H1 (cell line): ENCODE results near the gene PIF1. TPM values are rescaled to one million over a fixed set of nuclear protein-coding genes. Genes with fewer than 3 reads are reported as not detected.

ENCODE experiments used
- CTCF ChIA-PET: fragments of 300-600 bp; sonication (Branson Sonifier 250); formaldehyde crosslinking; loops from one replicate; lab custom pipeline; 2021; ENCODE audit not compliant: partially characterized antibody; lab: Charles Lee
- POLR2A ChIA-PET: fragments of 300-600 bp; sonication (Branson Sonifier 250); formaldehyde crosslinking; loops from one replicate; lab custom pipeline; 2021; ENCODE audit warnings: inconsistent platforms; ENCODE audit not compliant: partially characterized antibody; lab: Charles Lee
- DNase-seq, 2 experiments: peaks; one replicate each; pipeline versions ENCODE4 v3.0.0 to v3.0.0-alpha.2; 2010 to 2022; ENCODE audit warnings: low spot score in 2 of 2, low read depth in 1 of 2, mixed read lengths in 1 of 2
- FAIRE-seq: peaks from 2 replicates; lab custom pipeline; 2011; peaks lifted over from hg19 to GRCh38; lab: Jason Lieb, UNC
- H2AFZ ChIP-seq: 2 replicates; pipeline ENCODE4 v1.8.1; 2012; ENCODE audit warnings: low read length, inconsistent platforms
- H2AK5ac ChIP-seq: 2 replicates; pipeline ENCODE4 v1.6.1; 2013; ENCODE audit warnings: low read depth, low read length
- H2BK120ac ChIP-seq: replicated peaks from 2 replicates; pipeline ENCODE3; 2013; ENCODE audit warnings: low read depth, low read length, inconsistent platforms
- H2BK12ac ChIP-seq: 2 replicates; pipeline ENCODE4 v1.6.1; 2013; ENCODE audit warnings: low read depth, low read length
- H2BK15ac ChIP-seq: 2 replicates; pipeline ENCODE4 v1.6.1; 2013; ENCODE audit warnings: low read length
- H2BK20ac ChIP-seq: 2 replicates; pipeline ENCODE4 v1.6.1; 2013; ENCODE audit warnings: low read length
- H2BK5ac ChIP-seq: 2 replicates; pipeline ENCODE4 v1.6.1; 2013; ENCODE audit warnings: low read depth, low read length
- H3K14ac ChIP-seq: 2 replicates; pipeline ENCODE4 v1.6.1; 2013; ENCODE audit warnings: inconsistent platforms; ENCODE audit not compliant: insufficient read length
- H3K18ac ChIP-seq: 2 replicates; pipeline ENCODE4 v1.6.1; 2013; ENCODE audit warnings: low read length; ENCODE audit errors: extremely low read depth
- H3K23ac ChIP-seq: 2 replicates; pipeline ENCODE4 v1.6.1; 2013; ENCODE audit warnings: inconsistent platforms; ENCODE audit not compliant: insufficient read length
- H3K23me2 ChIP-seq: 2 replicates; pipeline ENCODE4 v1.6.1; 2013; ENCODE audit warnings: low read depth, low read length
- H3K27ac ChIP-seq: 2 replicates; pipeline ENCODE4 v1.6.1; 2011; ENCODE audit warnings: low read depth, low read length, inconsistent platforms
- H3K27me3 ChIP-seq, 4 experiments: replicated peaks in 1 of 4; 1 replicate in 1 of 4; 2 replicates in 3 of 4; pipeline versions ENCODE4 v1.6.1 to v1.8.1; 2011 to 2013; ENCODE audit warnings: low read length in 3 of 4, mild to moderate bottlenecking in 3 of 4, inconsistent platforms in 2 of 4, mixed read lengths in 2 of 4, moderate library complexity in 1 of 4; ENCODE audit not compliant: control insufficient read depth in 3 of 4, insufficient read depth in 3 of 4; ENCODE audit errors: extremely low read depth in 1 of 4
- H3K36me3 ChIP-seq, 4 experiments: 2 replicates each; pipeline versions ENCODE4 v1.6.1 to v1.8.1; 2011 to 2013; ENCODE audit warnings: mild to moderate bottlenecking in 4 of 4, low read length in 3 of 4, moderate library complexity in 2 of 4, control low read depth in 1 of 4, inconsistent platforms in 1 of 4; ENCODE audit not compliant: insufficient read depth in 4 of 4, control insufficient read depth in 2 of 4
- H3K4ac ChIP-seq: replicated peaks from 2 replicates; pipeline ENCODE3; 2013; ENCODE audit warnings: low read length, low read depth, mixed read lengths, inconsistent platforms; ENCODE audit not compliant: insufficient read length
- H3K4me1 ChIP-seq, 4 experiments: replicated peaks in 1 of 4; 1 replicate in 1 of 4; 2 replicates in 3 of 4; pipeline versions ENCODE4 v1.6.1 to v1.8.1; 2011 to 2013; ENCODE audit warnings: low read length in 3 of 4, inconsistent platforms in 2 of 4, mixed read lengths in 1 of 4; ENCODE audit not compliant: insufficient read depth in 4 of 4, control insufficient read depth in 3 of 4
- H3K4me2 ChIP-seq, 2 experiments: 2 replicates each; pipeline versions ENCODE4 v1.6.1 to v1.8.1; 2011 to 2013; ENCODE audit warnings: low read depth in 2 of 2, low read length in 2 of 2, control low read depth in 1 of 2, inconsistent platforms in 1 of 2, mild to moderate bottlenecking in 1 of 2; ENCODE audit not compliant: insufficient read depth in 1 of 2
- H3K4me3 ChIP-seq, 4 experiments: fragments of 200-600, 300-600 bp in 1 of 4; sonication (generic), shearing (Covaris generic), sonication (Bioruptor Twin) in 1 of 4; 2 replicates each; pipeline versions ENCODE4 v1.5.1 to v1.8.1; 2011 to 2016; ENCODE audit warnings: low read length in 4 of 4, low read depth in 3 of 4, control low read depth in 2 of 4, inconsistent platforms in 2 of 4, mild to moderate bottlenecking in 2 of 4, mixed read lengths in 1 of 4, moderate library complexity in 1 of 4; ENCODE audit not compliant: insufficient read depth in 2 of 4; ENCODE audit errors: extremely low read depth in 1 of 4
- H3K56ac ChIP-seq: replicated peaks from 2 replicates; pipeline ENCODE3; 2013; ENCODE audit warnings: low read depth, mild to moderate bottlenecking, mixed read lengths, low read length, inconsistent platforms; ENCODE audit not compliant: insufficient read length
- H3K79me1 ChIP-seq: 2 replicates; pipeline ENCODE4 v1.6.1; 2013; ENCODE audit warnings: low read depth, low read length, control low read depth
- H3K79me2 ChIP-seq, 2 experiments: 2 replicates each; pipeline versions ENCODE4 v1.6.1 to v1.8.1; 2012 to 2013; ENCODE audit warnings: low read length in 2 of 2, mild to moderate bottlenecking in 2 of 2, inconsistent platforms in 1 of 2; ENCODE audit not compliant: insufficient read depth in 2 of 2, control insufficient read depth in 1 of 2
- H3K9ac ChIP-seq, 4 experiments: replicated peaks in 1 of 4; 1 replicate in 1 of 4; 2 replicates in 3 of 4; pipeline versions ENCODE4 v1.6.1 to v1.8.1; 2011 to 2013; ENCODE audit warnings: low read depth in 3 of 4, low read length in 3 of 4, control low read depth in 2 of 4, mild to moderate bottlenecking in 2 of 4, moderate library complexity in 2 of 4, inconsistent platforms in 1 of 4; ENCODE audit errors: extremely low read depth in 1 of 4
- H3K9me3 ChIP-seq, 2 experiments: 2 replicates each; pipeline versions ENCODE4 v1.6.1 to v1.8.1; 2012 to 2013; ENCODE audit warnings: mild to moderate bottlenecking in 2 of 2, moderate library complexity in 2 of 2, control low read depth in 1 of 2, inconsistent platforms in 1 of 2, low read depth in 1 of 2, low read length in 1 of 2, mixed read lengths in 1 of 2; ENCODE audit not compliant: insufficient read depth in 2 of 2
- H4K20me1 ChIP-seq, 2 experiments: replicated peaks in 1 of 2; 2 replicates each; pipeline versions ENCODE3 to v1.8.1; 2011 to 2013; ENCODE audit warnings: inconsistent platforms in 2 of 2, low read length in 2 of 2, mild to moderate bottlenecking in 1 of 2; ENCODE audit not compliant: insufficient read depth in 2 of 2, control insufficient read depth in 1 of 2
- H4K5ac ChIP-seq: 2 replicates; pipeline ENCODE4 v1.6.1; 2013; ENCODE audit warnings: low read length, low read depth, mixed read lengths, inconsistent platforms; ENCODE audit not compliant: insufficient read length
- H4K8ac ChIP-seq: 2 replicates; pipeline ENCODE4 v1.8.0; 2013; ENCODE audit warnings: mild to moderate bottlenecking, moderate library complexity, low read length, inconsistent platforms; ENCODE audit not compliant: insufficient read depth; ENCODE audit errors: extremely low read depth
- H4K91ac ChIP-seq: replicated peaks from 2 replicates; pipeline ENCODE3; 2013; ENCODE audit warnings: low read length, mixed read lengths, inconsistent platforms; ENCODE audit not compliant: insufficient read length
- CTCF ChIP-seq, 3 experiments: IDR thresholded peaks; 1 replicate in 2 of 3; 2 replicates in 1 of 3; pipeline versions ENCODE4 v1.5.1 to v1.6.1; 2011; ENCODE audit warnings: low read length in 3 of 3, mild to moderate bottlenecking in 3 of 3, inconsistent platforms in 2 of 3, low read depth in 1 of 3, moderate library complexity in 1 of 3; ENCODE audit not compliant: insufficient read depth in 1 of 3; ENCODE audit errors: control extremely low read depth in 1 of 3
- HDAC2 ChIP-seq, 2 experiments: fragments of 300-600 bp in 1 of 2; sonication (generic) in 1 of 2; IDR thresholded peaks; 2 replicates each; pipeline ENCODE4 v1.6.1; 2011 to 2012; ENCODE audit warnings: low read depth in 2 of 2, low read length in 2 of 2, mild to moderate bottlenecking in 2 of 2, moderate library complexity in 2 of 2, borderline replicate concordance in 1 of 2, inconsistent platforms in 1 of 2
- WGBS, 2 experiments: shearing (Covaris generic) in 1 of 2; methylation state at CpG; one replicate each; pipeline versions ENCODE4 v1.1.6 to v1.1.7; 2013 to 2015; ENCODE audit warnings: low lambda C conversion rate in 2 of 2, mixed read lengths in 2 of 2, inconsistent platforms in 1 of 2, low coverage in 1 of 2, missing lambda C conversion rate in 1 of 2; ENCODE audit not compliant: insufficient replicate concordance in 2 of 2, insufficient coverage in 1 of 2, insufficient read length in 1 of 2; ENCODE audit errors: extremely low coverage in 1 of 2, missing lambda C conversion rate in 1 of 2; 5-methylcytosine and 5-hydroxymethylcytosine counted together
- polyA plus RNA-seq, 7 experiments: library from polyadenylated mRNA; depleted of rRNA in 3 of 7; stranded (reverse) in 5 of 7; unstranded in 2 of 7; fragments of >200 nt in 5 of 7; fragments of 200-250 nt in 2 of 7; gene quantifications; 1 replicate in 5 of 7; 2 replicates in 1 of 7; 4 replicates in 1 of 7; pipeline versions ENCODE4 v1.2.1 to v1.2.3, GENCODE V29; 2011 to 2013; ENCODE audit warnings: missing spikeins in 2 of 7, mixed read lengths in 2 of 7
- total RNA-seq: library from RNA; stranded (reverse); fragmentation: NEBNext Ultra II Directional; extraction: Animal tissue kit (Norgen Biotek cat#: 25700); gene quantifications from 2 replicates; pipeline ENCODE4 v1.2.1, GENCODE V29; 2021

Gene PIF1
- total and polyA plus RNA-seq, 2 of the 8 experiments (the other 6 are each of a cell fraction or from before 2014, with no cell fraction given): 73.3 to 138 TPM

GRCh38 chr15:64841060-64841343, 15.6 kb upstream of the PIF1 start:
- DNase-seq: no peak
- Histone ChIP-seq H4K91ac (peak overlapping the region; percentile 36), H2BK120ac (no peak overlapping the region), H2AFZ (no peak overlapping the region), H4K20me1 (peaks cover 10 to 22% of the 10 kb centered on the region in 2 experiments), H3K27me3 (no peaks in the 10 kb centered on the region), H3K4me3 (peak overlapping the region; percentile 71 to 78 (median 74)), H2BK20ac (no peak overlapping the region; the same call in 1 of the 2 replicates), H3K4ac (peak overlapping the region; percentile 71), H2BK12ac (0 out of 2 replicates have a peak overlapping the region, but pooled peaks have one; percentile 90), H3K56ac (peak overlapping the region; percentile 71), H3K23ac (no peak overlapping the region), H4K8ac (peak overlapping the region; percentile 86), H2BK5ac (peak overlapping the region; percentile 83), H2BK15ac (no peak overlapping the region), H4K5ac (peak overlapping the region; percentile 91), H3K27ac (peak overlapping the region; percentile 59; the same call in 1 of the 2 replicates), H3K14ac (no peak overlapping the region), H3K23me2 (peaks cover 15% of the 10 kb centered on the region), H3K36me3 (no peaks in the 10 kb centered on the region), H3K4me2 (peak overlapping the region; percentile 89 to 98), H3K79me1 (peaks cover 25% of the 10 kb centered on the region), H3K4me1 (peaks cover 13 to 28% (median 17%) of the 10 kb centered on the region in 4 experiments; a peak in 6 of 7 replicates), H3K9me3 (no peaks in the 10 kb centered on the region), H3K79me2 (peaks cover 4 to 40% of the 10 kb centered on the region in 2 experiments), H3K9ac (peak overlapping the region; percentile 50 to 70 (median 54)), H2AK5ac (peak overlapping the region; percentile 61; the same call in 1 of the 2 replicates), H3K18ac (peak overlapping the region; percentile 96)
- FAIRE-seq: no peak
- 3% methylated on average over 12 of the region's 12 CpGs; no CpG with 5 or more reads in 1 of the 2 experiments for WGBS, 2 experiments
- ChIA-PET POLR2A (interaction anchor here (0.6 to 17.0 kb wide), 25 partner anchors 9 to 154 kb away, joined by 3 to 381 read pairs (median 4); partner anchors contain the start of gene PIF1), CTCF (interaction anchor here (0.6 to 2.6 kb wide), 18 partner anchors 9 to 245 kb away, joined by 3 to 22 read pairs (median 3); partner anchors contain the start of gene ANKDD1A)
- TF ChIP-seq HDAC2 (IDR thresholded peaks at IDR 0.05; ENCODE audit: borderline replicate concordance in 1 of 2, low read depth in 2 of 2, low read length in 2 of 2) (peak in 1 of 2 experiments; percentile 61; a peak in 1 of 4 replicates), CTCF (IDR thresholded peaks at IDR 0.05; ENCODE audit: control extremely low read depth in 1 of 3, insufficient read depth in 1 of 3, low read depth in 1 of 3, low read length in 3 of 3) (no peak)
